Lower leg skin (tissue), 4 donors: Measurements from ENCODE around the gene DHRS7C. TPM values are rescaled to one million over a fixed set of nuclear protein-coding genes. Genes with fewer than 3 reads are reported as not detected.

ENCODE experiments used
- DNase-seq, 2 donors: peaks; one replicate each; pipeline ENCODE4 v3.0.0-alpha.2; 2019; ENCODE audit warnings: low spot score in 2 of 2
- H3K4me3 ChIP-seq: fragments of 200-600 bp; sonication (generic); 2 replicates; pipeline ENCODE4 v1.5.1; 2017; ENCODE audit warnings: mild to moderate bottlenecking, low read depth; ENCODE audit not compliant: poor library complexity, severe bottlenecking
- CTCF ChIP-seq, 3 donors: fragments of 450-650 bp; IDR thresholded peaks; one replicate each; pipeline ENCODE4 v1.5.1; 2016; ENCODE audit warnings: antibody characterized with exemption in 3 of 3, mild to moderate bottlenecking in 3 of 3, moderate library complexity in 2 of 3
- POLR2A ChIP-seq, 2 donors: fragments of 450-650 bp; IDR thresholded peaks; one replicate each; pipeline ENCODE4 v1.6.1; 2016 to 2017; ENCODE audit warnings: antibody characterized with exemption in 2 of 2, mild to moderate bottlenecking in 1 of 2, moderate library complexity in 1 of 2
- WGBS, 2 donors: methylation state at CpG; one replicate each; pipeline ENCODE4 v1.1.5; 2018; 5-methylcytosine and 5-hydroxymethylcytosine counted together
- intact Hi-C: fragments of 100-400 bp; cut with DNase I; formaldehyde crosslinking; loops from one replicate; pipeline ENCODE4 v1.15.0; 2023; ENCODE audit warnings: low total_unique reads
- total RNA-seq, 4 donors: library from RNA; depleted of rRNA; stranded (reverse); fragments of >200 nt; gene quantifications; one replicate each; pipeline ENCODE4 v1.1.0, GENCODE V29; 2016

DHRS7C gene
- total RNA-seq, 4 donors from 2014 or later, result not detected

GRCh38 chr17:9824094-9824493 lies 32.7 kb upstream of the DHRS7C start:
- DNase-seq, result no peak
- no peak for TF ChIP-seq CTCF (IDR thresholded peaks at IDR 0.05)
- TF ChIP-seq POLR2A (IDR thresholded peaks at IDR 0.05), result no peak
- intact Hi-C loops, result no loop called here
- WGBS, 2 donors, result 52 to 62% methylated on average over 4 of the region's 4 CpGs
- no peak overlapping the region for H3K4me3 ChIP-seq

GRCh38 chr17:9821921-9822320 lies 30.5 kb upstream of the DHRS7C start, which contains the start of gene GSG1L2:
TSS of gene GSG1L2 (minus strand) at chr17:9822079. CDS start at chr17:9822071, 8 bp downstream.
- intact Hi-C loops, result no loop called here

DNA sequence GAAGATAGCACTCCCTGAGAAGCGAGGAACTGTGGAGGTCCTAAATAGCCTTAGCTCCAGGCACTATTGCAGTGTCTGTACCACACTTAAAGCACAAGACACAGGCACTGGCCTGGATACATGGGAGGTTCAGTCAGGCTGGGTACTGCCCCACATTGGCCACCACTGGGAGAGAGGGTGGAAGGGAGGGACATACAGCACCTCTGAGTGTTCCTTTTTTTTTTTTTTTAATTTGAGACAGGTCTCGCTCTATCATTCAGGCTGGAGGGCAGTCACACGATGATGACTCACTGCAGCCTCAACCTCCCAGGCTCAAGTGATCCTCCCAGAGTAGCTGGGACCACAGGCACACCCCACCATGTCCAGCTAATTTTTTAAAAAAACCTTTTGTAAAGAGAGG lies 29.1 kb upstream of the DHRS7C start:
- intact Hi-C loops, result no loop called here
- no peak for DNase-seq
- WGBS, 2 donors, result 63 to 81% methylated on average over 3 of the region's 3 CpGs
- no peak overlapping the region for H3K4me3 ChIP-seq
- TF ChIP-seq POLR2A (IDR thresholded peaks at IDR 0.05), result no peak
- TF ChIP-seq CTCF (IDR thresholded peaks at IDR 0.05), result no peak

More at GRCh38 chr17:9821921-9822320, 30.5 kb upstream of the DHRS7C start, which contains the start of gene GSG1L2:
- no peak for TF ChIP-seq POLR2A (IDR thresholded peaks at IDR 0.05)
- TF ChIP-seq CTCF (IDR thresholded peaks at IDR 0.05), result no peak
- DNase-seq, result no peak
- H3K4me3 ChIP-seq, result no peak within 1 kb of the TSS
- 65 to 70% methylated on average over 12 to 15 of the region's 15 CpGs for WGBS, 2 donors

- no peak overlapping the region for H3K4me3 ChIP-seq
- TF ChIP-seq POLR2A (IDR thresholded peaks at IDR 0.05) (no peak), CTCF (IDR thresholded peaks at IDR 0.05) (no peak)
- no peak for DNase-seq
- WGBS, 2 donors, result 58 to 78% methylated on average over 4 of the region's 4 CpGs
- intact Hi-C loops, result no loop called here
These were observed 27.4 kb upstream of the DHRS7C start for GRCh38 chr17:9818760-9819159.

DNA sequence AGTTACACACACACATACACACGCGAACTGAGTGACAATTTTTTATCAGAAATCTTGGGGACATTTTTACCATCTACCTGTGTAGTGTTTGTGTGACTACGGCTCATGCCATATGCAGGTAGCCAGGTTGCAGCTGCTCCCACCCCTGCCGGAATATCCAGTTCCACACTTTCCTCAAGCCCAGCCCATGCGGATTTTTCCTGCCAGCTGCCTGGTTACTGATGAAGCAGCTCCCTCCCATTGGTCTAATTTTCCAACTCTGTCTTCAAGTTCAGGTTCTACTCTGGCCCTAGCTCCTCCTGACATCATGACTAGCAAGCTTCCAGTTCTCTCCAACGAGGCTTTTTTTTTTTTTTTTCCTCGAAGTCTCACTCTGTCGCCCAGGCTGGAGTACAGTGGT lies 25.7 kb upstream of the DHRS7C start:
- H3K4me3 ChIP-seq, result no peak overlapping the region
- DNase-seq, result no peak
- TF ChIP-seq POLR2A (IDR thresholded peaks at IDR 0.05) (no peak), CTCF (IDR thresholded peaks at IDR 0.05) (no peak)
- 42 to 47% methylated on average over 8 of the region's 8 CpGs for WGBS, 2 donors
- intact Hi-C loops, result no loop called here

GRCh38 chr17:9816472-9816871 lies 25.1 kb upstream of the DHRS7C start:
- no peak overlapping the region for H3K4me3 ChIP-seq
- 66 to 92% methylated on average over 6 to 10 of the region's 10 CpGs for WGBS, 2 donors
- TF ChIP-seq CTCF (IDR thresholded peaks at IDR 0.05) (no peak), POLR2A (IDR thresholded peaks at IDR 0.05) (no peak)
- intact Hi-C loops, result no loop called here
- no peak for DNase-seq
